Ishikawa (cell line): Measurements from ENCODE around the gene REV1.

Source experiments
- CEBPB ChIP-seq: IDR thresholded peaks from 2 replicates; pipeline ENCODE4 v1.6.1; 2012
- CREB1 ChIP-seq: IDR thresholded peaks from 2 replicates; pipeline ENCODE4 v1.6.1; 2012; ENCODE audit warnings: low read depth
- EGR1 ChIP-seq: IDR thresholded peaks from 2 replicates; pipeline ENCODE4 v1.6.1; 2012
- EP300 ChIP-seq: IDR thresholded peaks from 2 replicates; pipeline ENCODE4 v1.6.1; 2012; ENCODE audit warnings: borderline replicate concordance
- FOXM1 ChIP-seq: IDR thresholded peaks from 2 replicates; pipeline ENCODE4 v1.6.1; 2012; ENCODE audit warnings: low read depth, borderline replicate concordance
- NFIC ChIP-seq: IDR thresholded peaks from 2 replicates; pipeline ENCODE4 v1.6.1; 2012
- RAD21 ChIP-seq: IDR thresholded peaks from 2 replicates; pipeline ENCODE4 v1.6.1; 2012; ENCODE audit warnings: low read depth
- TAF1 ChIP-seq: IDR thresholded peaks from 2 replicates; pipeline ENCODE4 v1.6.1; 2012; ENCODE audit warnings: low read depth, mild to moderate bottlenecking
- TEAD4 ChIP-seq: IDR thresholded peaks from 2 replicates; pipeline ENCODE4 v1.6.1; 2012
- YY1 ChIP-seq: IDR thresholded peaks from 2 replicates; pipeline ENCODE4 v1.6.1; 2012; ENCODE audit warnings: low read depth
- ZBTB7A ChIP-seq: IDR thresholded peaks from 2 replicates; pipeline ENCODE4 v1.6.1; 2012; ENCODE audit warnings: low read depth
- TF ChIP-seq, protein P1 (sequence below): IDR thresholded peaks from 2 replicates; pipeline ENCODE4 v1.6.1; 2012
- TF ChIP-seq, protein P2 (sequence below): IDR thresholded peaks from 2 replicates; pipeline ENCODE4 v1.6.1; 2012; ENCODE audit warnings: low read depth, mild to moderate bottlenecking

DNA sequence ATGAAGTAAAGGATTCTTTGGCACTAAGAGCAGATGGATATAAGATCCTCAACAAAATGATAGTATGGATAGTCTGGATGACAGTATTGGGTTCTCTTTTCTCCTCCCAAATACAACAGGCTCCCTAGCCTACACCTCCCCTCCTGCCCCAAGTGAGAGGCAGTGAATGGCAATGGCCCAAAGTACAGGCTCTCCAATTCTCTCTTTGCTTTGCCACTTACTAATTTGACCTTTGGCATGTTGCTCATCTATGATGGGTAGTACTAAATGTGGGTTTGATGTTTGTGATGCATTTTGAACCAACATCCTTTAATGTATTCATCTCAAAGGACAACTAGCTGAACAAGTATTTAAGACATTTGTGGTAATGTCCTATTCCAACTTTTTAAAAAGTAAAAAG lies 86.7 kb downstream of the REV1 start:
- TF ChIP-seq TAF1 (no peak), EP300 (no peak), YY1 (no peak), FOXM1 (no peak), CREB1 (no peak), TEAD4 (no peak), RAD21 (no peak), NFIC (no peak), ZBTB7A (no peak), CEBPB (no peak), EGR1 (no peak)
- TF ChIP-seq, protein P1, sequence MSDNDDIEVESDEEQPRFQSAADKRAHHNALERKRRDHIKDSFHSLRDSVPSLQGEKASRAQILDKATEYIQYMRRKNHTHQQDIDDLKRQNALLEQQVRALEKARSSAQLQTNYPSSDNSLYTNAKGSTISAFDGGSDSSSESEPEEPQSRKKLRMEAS = no peak
- TF ChIP-seq, protein P2, sequence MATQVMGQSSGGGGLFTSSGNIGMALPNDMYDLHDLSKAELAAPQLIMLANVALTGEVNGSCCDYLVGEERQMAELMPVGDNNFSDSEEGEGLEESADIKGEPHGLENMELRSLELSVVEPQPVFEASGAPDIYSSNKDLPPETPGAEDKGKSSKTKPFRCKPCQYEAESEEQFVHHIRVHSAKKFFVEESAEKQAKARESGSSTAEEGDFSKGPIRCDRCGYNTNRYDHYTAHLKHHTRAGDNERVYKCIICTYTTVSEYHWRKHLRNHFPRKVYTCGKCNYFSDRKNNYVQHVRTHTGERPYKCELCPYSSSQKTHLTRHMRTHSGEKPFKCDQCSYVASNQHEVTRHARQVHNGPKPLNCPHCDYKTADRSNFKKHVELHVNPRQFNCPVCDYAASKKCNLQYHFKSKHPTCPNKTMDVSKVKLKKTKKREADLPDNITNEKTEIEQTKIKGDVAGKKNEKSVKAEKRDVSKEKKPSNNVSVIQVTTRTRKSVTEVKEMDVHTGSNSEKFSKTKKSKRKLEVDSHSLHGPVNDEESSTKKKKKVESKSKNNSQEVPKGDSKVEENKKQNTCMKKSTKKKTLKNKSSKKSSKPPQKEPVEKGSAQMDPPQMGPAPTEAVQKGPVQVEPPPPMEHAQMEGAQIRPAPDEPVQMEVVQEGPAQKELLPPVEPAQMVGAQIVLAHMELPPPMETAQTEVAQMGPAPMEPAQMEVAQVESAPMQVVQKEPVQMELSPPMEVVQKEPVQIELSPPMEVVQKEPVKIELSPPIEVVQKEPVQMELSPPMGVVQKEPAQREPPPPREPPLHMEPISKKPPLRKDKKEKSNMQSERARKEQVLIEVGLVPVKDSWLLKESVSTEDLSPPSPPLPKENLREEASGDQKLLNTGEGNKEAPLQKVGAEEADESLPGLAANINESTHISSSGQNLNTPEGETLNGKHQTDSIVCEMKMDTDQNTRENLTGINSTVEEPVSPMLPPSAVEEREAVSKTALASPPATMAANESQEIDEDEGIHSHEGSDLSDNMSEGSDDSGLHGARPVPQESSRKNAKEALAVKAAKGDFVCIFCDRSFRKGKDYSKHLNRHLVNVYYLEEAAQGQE = no peak
